Cortex of kidney (tissue), 1 donor: ENCODE measurements around the gene DNAH7.
"Not testable (repeated sequence)": the region's sequence is repeated elsewhere in the genome, so short reads cannot be mapped to it uniquely, and the experiment has no call there.

ENCODE experiments used
- DNase-seq: peaks from one replicate; lab custom pipeline; 2025; lab: John Stamatoyannopoulos, UW

The DNAH7 gene

DNA sequence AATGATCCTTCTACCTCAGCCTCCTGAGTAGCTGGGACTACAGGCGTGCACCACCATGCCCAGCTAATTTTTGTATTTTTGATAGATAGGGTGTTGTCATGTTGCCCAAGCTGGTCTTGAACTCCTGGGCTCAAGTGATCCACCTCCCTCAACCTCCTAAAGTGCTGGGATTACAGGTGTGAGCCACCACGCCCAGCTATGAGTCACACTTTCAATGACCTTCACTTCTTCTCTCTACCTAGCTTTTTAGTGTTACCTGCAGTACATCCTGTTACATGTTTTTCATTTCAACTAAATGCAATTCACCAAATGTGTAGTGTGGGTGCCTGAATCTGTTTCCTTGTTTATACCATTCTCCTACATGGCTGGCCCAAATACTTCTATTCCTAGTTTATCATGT, 347.6 kb downstream of the DNAH7 start:
- no peak for DNase-seq

DNA sequence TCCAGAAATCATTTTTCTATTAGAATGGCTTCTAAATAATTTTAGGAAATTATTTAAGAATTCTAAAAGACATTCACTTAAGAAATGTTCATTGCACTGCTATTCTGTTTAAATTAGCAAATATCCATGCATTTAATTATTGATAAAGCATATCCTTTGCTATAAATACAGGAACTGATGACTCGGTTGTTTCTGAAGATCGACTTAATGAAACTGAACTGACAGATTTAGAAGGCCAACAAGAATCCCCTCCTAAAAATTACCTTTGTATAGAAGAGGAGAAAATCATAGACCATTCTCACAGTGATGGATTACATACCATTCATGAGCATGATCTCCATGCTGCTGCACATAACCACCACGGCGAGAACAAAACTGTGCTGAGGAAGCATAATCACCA, 352.2 kb downstream of the DNAH7 start:
- no peak for DNase-seq

DNA sequence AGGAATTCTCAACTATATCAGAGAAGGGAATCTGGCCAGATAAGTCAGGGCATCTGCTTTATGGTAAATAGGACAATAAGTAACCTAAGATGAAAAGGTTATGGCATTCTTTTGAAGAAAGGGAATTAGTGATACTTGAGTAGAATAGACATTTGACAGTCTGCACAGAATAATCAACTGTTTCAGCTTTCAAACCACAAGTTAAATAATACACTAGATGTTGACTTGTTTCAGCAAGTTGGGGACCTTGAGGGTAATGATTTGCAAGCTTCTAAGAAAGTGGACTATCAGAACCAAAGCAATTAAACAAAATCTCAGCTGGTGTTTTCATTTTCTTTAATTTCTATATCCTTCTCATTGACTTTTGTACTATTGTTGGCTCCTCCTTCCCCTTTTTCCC, 357.2 kb downstream of the DNAH7 start:
- DNase-seq = no peak

- no peak for DNase-seq
Observed at GRCh38 chr2:195709901-195710806, 358.5 kb downstream of the DNAH7 start.

DNA sequence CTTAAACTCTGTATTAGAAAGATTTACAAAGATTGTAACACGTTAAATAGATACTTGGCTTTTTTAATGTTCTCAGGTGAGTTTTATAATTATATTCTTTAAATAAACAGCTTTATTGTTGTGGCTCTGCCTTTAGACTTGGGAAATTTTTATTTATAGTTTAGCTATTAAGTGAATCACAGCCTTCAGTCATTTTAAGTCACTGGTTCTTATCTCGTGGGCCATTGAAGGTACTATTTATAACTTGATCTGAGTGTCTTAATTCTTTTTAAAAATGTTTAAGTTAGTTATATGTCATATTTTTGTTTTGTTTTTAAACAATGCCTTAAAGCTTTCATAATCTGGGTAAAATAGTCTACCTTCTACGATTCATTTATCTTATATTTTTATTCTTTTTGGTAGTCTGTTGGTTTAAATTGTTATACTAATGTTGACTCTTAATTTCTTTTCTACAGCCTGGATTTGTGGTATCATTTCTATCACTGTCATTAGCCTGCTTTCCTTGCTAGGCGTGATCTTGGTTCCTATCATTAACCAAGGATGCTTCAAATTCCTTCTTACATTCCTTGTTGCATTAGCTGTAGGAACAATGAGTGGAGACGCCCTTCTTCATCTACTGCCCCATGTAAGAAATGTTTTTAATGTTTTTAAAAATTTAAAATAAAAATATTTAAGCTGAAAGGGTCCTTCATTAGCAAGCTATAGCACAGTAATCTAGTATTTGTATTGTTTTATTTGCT, 362.3 kb downstream of the DNAH7 start:
- no peak for DNase-seq

- DNase-seq = no peak
Observed at GRCh38 chr2:195700480-195700879, 368.2 kb downstream of the DNAH7 start.

- DNase-seq = no peak
Observed at GRCh38 chr2:195697681-195698220, 370.9 kb downstream of the DNAH7 start.

DNA sequence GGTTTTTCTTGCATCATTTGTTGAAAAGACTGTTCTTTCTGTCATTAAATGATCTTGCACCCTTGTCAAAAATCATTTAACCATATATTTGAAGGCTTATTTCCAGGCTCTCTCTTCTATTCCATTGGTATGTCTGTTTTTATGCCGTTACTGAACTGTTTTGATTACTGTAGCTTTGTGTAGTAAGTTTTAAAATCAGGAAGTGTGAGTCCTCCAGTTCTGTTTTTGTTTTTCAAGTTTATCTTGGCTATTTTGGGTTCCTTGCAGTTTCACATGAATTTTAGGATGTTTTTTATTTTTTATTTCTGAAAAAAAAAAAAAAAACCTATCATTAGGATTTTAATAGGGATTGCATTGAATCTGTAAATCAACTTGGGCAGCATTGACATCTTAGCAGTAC, 372.6 kb downstream of the DNAH7 start:
- no peak for DNase-seq

GRCh38 chr2:195695002-195695631, 373.5 kb downstream of the DNAH7 start:
- no peak for DNase-seq

DNA sequence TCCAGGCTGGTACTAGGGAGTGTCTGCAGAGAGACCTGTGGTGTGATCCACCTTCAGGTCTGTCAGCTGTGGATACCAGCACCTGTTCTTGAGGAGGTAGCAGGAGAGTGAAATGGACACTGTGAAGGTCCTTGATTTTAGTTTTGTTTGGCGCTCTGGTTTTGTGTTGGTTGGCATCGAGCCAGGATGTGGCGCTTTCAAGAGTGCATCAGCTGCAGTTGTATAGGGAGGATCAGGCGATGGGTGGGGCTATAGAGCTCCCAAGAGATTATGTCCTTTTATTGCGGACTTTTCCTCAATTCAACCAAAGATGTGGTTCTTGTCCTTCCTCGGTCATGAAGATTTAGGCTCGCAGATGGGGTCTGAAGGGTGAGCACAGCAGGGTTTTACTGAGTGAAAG, 374.1 kb downstream of the DNAH7 start:
- no peak for DNase-seq

GRCh38 chr2:195692531-195692930, 376.1 kb downstream of the DNAH7 start:
- not testable (repeated sequence) for DNase-seq
